K562 (cell line): Measurements from ENCODE around the gene CTSV. TPM values are rescaled to one million over a fixed set of nuclear protein-coding genes. Genes with fewer than 3 reads are reported as not detected.

Experiments
- ATAC-seq: fragments of 200-7000 bp; cut with Tn5 transposase; 3 replicates; pipeline ENCODE4 v1.9.1; 2020; ENCODE audit warnings: moderate library complexity
- BruUV-seq: library from RNA; stranded (reverse); fragments of 400-500 nt; replicated peaks from 2 replicates; lab custom pipeline; 2021; lab: Mats Ljungman, UMichigan
- CTCF ChIA-PET: fragments of 300-600 bp; formaldehyde crosslinking; extraction: SDS; loops from one replicate; lab custom pipeline; 2021; ENCODE audit warnings: low intra/inter-chr PET ratio; lab: Yijun Ruan, JAX
- POLR2A ChIA-PET: fragments of 300-600, 350-650 bp; sonication (Branson Sonifier 250); formaldehyde crosslinking; extraction: SDS; loops from one replicate; lab custom pipeline; 2021; ENCODE audit warnings: antibody characterized with exemption, inconsistent platforms; lab: Yijun Ruan, JAX
- DNase-seq, 4 experiments: peaks; one replicate each; pipeline versions ENCODE4 v3.0.0 to v3.0.0-alpha.2; 2011 to 2018; ENCODE audit warnings: low spot score in 3 of 4, mixed read lengths in 3 of 4; ENCODE audit errors: extremely low read depth in 1 of 4
- FAIRE-seq: peaks from 2 replicates; lab custom pipeline; 2011; peaks lifted over from hg19 to GRCh38; lab: Jason Lieb, UNC
- H2AFZ ChIP-seq: 2 replicates; pipeline ENCODE4 v1.6.0; 2011; ENCODE audit warnings: low read depth, low read length, control low read depth, inconsistent platforms
- H3K27ac ChIP-seq: fragments of 200-600 bp; 3 replicates; pipeline ENCODE4 v1.8.0; 2011; ENCODE audit warnings: low read depth, mild to moderate bottlenecking, control low read depth, inconsistent platforms, low read length, moderate library complexity, mixed read lengths; ENCODE audit errors: extremely low read depth
- H3K27me3 ChIP-seq, 2 experiments: fragments of 300-600 bp in 1 of 2; 2 replicates in 1 of 2; 3 replicates in 1 of 2; pipeline versions ENCODE4 v1.6.0 to v1.8.0; 2011; ENCODE audit warnings: inconsistent platforms in 2 of 2, low read length in 2 of 2, mild to moderate bottlenecking in 1 of 2, mixed read lengths in 1 of 2, moderate library complexity in 1 of 2; ENCODE audit not compliant: control insufficient read depth in 2 of 2, insufficient read depth in 2 of 2
- H3K36me3 ChIP-seq: fragments of 300-600 bp; 3 replicates; pipeline ENCODE4 v1.8.0; 2011; ENCODE audit warnings: mild to moderate bottlenecking, low read length, inconsistent platforms; ENCODE audit not compliant: control insufficient read depth, insufficient read depth
- H3K4me1 ChIP-seq, 2 experiments: fragments of 200-600 bp in 1 of 2; replicated peaks in 1 of 2; 2 replicates in 1 of 2; 3 replicates in 1 of 2; pipeline versions ENCODE4 v1.5.1 to v1.8.0; 2011; ENCODE audit warnings: inconsistent platforms in 2 of 2, low read length in 2 of 2, mild to moderate bottlenecking in 1 of 2, mixed read lengths in 1 of 2, moderate library complexity in 1 of 2; ENCODE audit not compliant: control insufficient read depth in 2 of 2, insufficient read depth in 2 of 2
- H3K4me2 ChIP-seq: 2 replicates; pipeline ENCODE4 v1.6.1; 2011; ENCODE audit warnings: low read length, control low read depth, inconsistent platforms, mixed read lengths; ENCODE audit not compliant: insufficient read depth
- H3K4me3 ChIP-seq: fragments of 200-600 bp; sonication (generic), shearing (Covaris generic); 2 replicates; pipeline ENCODE4 v1.5.1; 2016; ENCODE audit warnings: control low read depth, inconsistent platforms
- H3K79me2 ChIP-seq: fragments of 200-600 bp; 3 replicates; pipeline ENCODE4 v1.8.0; 2011; ENCODE audit warnings: low read length, inconsistent platforms; ENCODE audit not compliant: control insufficient read depth, insufficient read depth
- H3K9ac ChIP-seq, 2 experiments: 2 replicates each; pipeline versions ENCODE4 v1.6.0 to v1.6.1; 2011; ENCODE audit warnings: low read depth in 2 of 2, low read length in 2 of 2, control low read depth in 1 of 2, inconsistent platforms in 1 of 2, mild to moderate bottlenecking in 1 of 2, mixed read lengths in 1 of 2; ENCODE audit not compliant: insufficient read depth in 1 of 2
- H3K9me1 ChIP-seq: one replicate; pipeline ENCODE4 v1.6.0; 2011; ENCODE audit warnings: inconsistent platforms, mild to moderate bottlenecking, low read length, moderate library complexity; ENCODE audit not compliant: control insufficient read depth, insufficient read depth
- H3K9me3 ChIP-seq: replicated peaks from 2 replicates; pipeline ENCODE4 v1.5.1; 2011; ENCODE audit warnings: low read depth, low read length, inconsistent platforms; ENCODE audit not compliant: control insufficient read depth, insufficient read depth
- H4K20me1 ChIP-seq: replicated peaks from 2 replicates; pipeline ENCODE4 v1.6.1; 2011; ENCODE audit warnings: low read length, inconsistent platforms, mixed read lengths; ENCODE audit not compliant: control insufficient read depth, insufficient read depth
- CREM ChIP-seq: IDR thresholded peaks from 2 replicates; pipeline ENCODE4 v1.6.1; 2014; ENCODE audit warnings: antibody characterized with exemption, low read depth
- GABPB2 ChIP-seq: fragments of 250-450 bp; sonication (Bioruptor Pico); conservative IDR thresholded peaks from 2 replicates; pipeline ENCODE4 v1.5.1; 2021; ENCODE audit warnings: mild to moderate bottlenecking
- HDAC3 ChIP-seq: fragments of 450-650 bp; IDR thresholded peaks from 2 replicates; pipeline ENCODE4 v1.6.1; 2018; ENCODE audit warnings: borderline replicate concordance, mild to moderate bottlenecking, moderate library complexity; ENCODE audit not compliant: partially characterized antibody
- KAT8 ChIP-seq: fragments of 450-650 bp; IDR thresholded peaks from 2 replicates; pipeline ENCODE4 v1.6.1; 2016; ENCODE audit warnings: low read depth, mild to moderate bottlenecking
- KHSRP ChIP-seq: fragments of 450-650 bp; IDR thresholded peaks from 2 replicates; pipeline ENCODE4 v1.6.1; 2017
- TCF7L2 ChIP-seq: fragments of 150-350 bp; IDR thresholded peaks from 2 replicates; pipeline ENCODE4 v1.6.1; 2016; ENCODE audit warnings: low read depth, mild to moderate bottlenecking, low read length, moderate library complexity
- ZNF133 ChIP-seq: fragments of 250-450 bp; sonication (Bioruptor Pico); IDR thresholded peaks from 2 replicates; pipeline ENCODE4 v1.4.0; 2020; ENCODE audit warnings: mild to moderate bottlenecking
- WGBS: fragments of 100-300 bp; shearing (Covaris generic); methylation state at CpG from one replicate; pipeline ENCODE4 v1.1.6; 2016; ENCODE audit warnings: low coverage, mixed read lengths; ENCODE audit not compliant: insufficient coverage; ENCODE audit errors: missing lambda C conversion rate; 5-methylcytosine and 5-hydroxymethylcytosine counted together
- in situ Hi-C: fragments of 300-500 bp; cut with MboI; formaldehyde crosslinking; loops from 4 replicates; pipeline ENCODE4 v1.15.0; 2018; ENCODE audit warnings: inconsistent platforms, mixed read lengths
- intact Hi-C: fragments of 100-400 bp; cut with micrococcal nuclease; formaldehyde crosslinking; loops from 2 replicates; pipeline ENCODE4 v1.14.2; 2022
- polyA plus RNA-seq, 8 experiments: library from polyadenylated mRNA; depleted of rRNA in 4 of 8; stranded (reverse) in 5 of 8; unstranded in 3 of 8; fragments of >200 nt; fragmentation: Nextera tagmentation in 2 of 8; fragmentation: Illumina TruSeq in 1 of 8; extraction: Ambion mirVana in 2 of 8; extraction: Trizol in 1 of 8; gene quantifications; 2 replicates each; pipeline versions ENCODE4 v1.2.1 to v1.2.3, GENCODE V29; 2011 to 2014; ENCODE audit warnings: inconsistent platforms in 1 of 8, missing spikeins in 1 of 8
- total RNA-seq, 7 experiments: library from RNA; depleted of rRNA in 6 of 7; stranded (reverse); fragments of >200 nt in 6 of 7; fragmentation: Illumina TruSeq in 2 of 7; extraction: Trizol in 2 of 7; gene quantifications; 2 replicates each; pipeline versions ENCODE4 v1.2.1 to v1.2.3, GENCODE V29; 2011 to 2021; ENCODE audit warnings: low replicate concordance in 1 of 7
- TF ChIP-seq, protein P1 (sequence below): fragments of 250-450 bp; sonication (Bioruptor Pico); IDR thresholded peaks from 2 replicates; pipeline ENCODE4 v1.8.0; 2021; ENCODE audit warnings: mild to moderate bottlenecking, moderate library complexity
- TF ChIP-seq, protein P2 (sequence below), 3 experiments: fragments of 200-800 bp in 1 of 3; fragments of 250-450 bp in 1 of 3; fragments of 450-650 bp in 1 of 3; sonication (Bioruptor Pico) in 1 of 3; sonication (Bioruptor generic) in 1 of 3; formaldehyde crosslinking in 1 of 3; IDR thresholded peaks; 2 replicates each; pipeline versions ENCODE4 v1.6.1 to v1.8.0; 2016 to 2022; ENCODE audit warnings: mild to moderate bottlenecking in 2 of 3, missing genetic modification characterization in 2 of 3, missing compliant biosample characterization in 1 of 3, moderate library complexity in 1 of 3
- TF ChIP-seq, protein P3 (sequence below): fragments of 450-650 bp; formaldehyde crosslinking; IDR thresholded peaks from 2 replicates; pipeline ENCODE4 v1.4.0; 2020; ENCODE audit warnings: mild to moderate bottlenecking, mixed read lengths

CTSV gene
- total and polyA plus RNA-seq, 9 of the 15 experiments (the other 6 are each of a cell fraction or from before 2014, with no cell fraction given) = 0.06 to 0.39 (median 0.16) TPM; not detected in 3

DNA sequence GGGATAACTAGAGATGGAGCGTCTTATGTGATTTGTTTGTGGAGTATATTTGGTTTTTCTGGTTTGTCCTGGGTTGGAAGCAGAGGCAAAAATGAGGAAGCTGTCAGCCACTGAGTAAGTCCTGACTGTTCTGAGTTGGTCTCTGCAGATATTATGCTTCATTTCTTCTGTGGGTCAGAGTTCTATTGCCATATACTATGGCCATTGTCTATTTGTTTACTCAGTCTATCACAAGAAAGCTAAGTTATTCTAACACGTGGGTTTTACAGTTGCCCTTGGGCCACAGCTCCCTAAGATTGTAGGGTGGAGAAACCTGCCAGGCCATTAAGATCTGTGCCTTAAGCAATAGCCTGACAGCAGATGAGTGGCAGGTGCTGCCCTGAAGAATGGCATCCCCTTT is 3.0 kb upstream of the CTSV start:
- Histone ChIP-seq H3K9me1 (no peaks in the 10 kb centered on the region), H3K27me3 (peaks cover 19 to 34% of the 10 kb centered on the region in 2 experiments; a peak in 4 of 5 replicates), H3K4me3 (no peak overlapping the region), H4K20me1 (no peaks in the 10 kb centered on the region), H3K79me2 (no peaks in the 10 kb centered on the region), H3K4me1 (peaks cover 0 to 14% of the 10 kb centered on the region in 2 experiments; a peak in 2 of 5 replicates), H2AFZ (no peak overlapping the region), H3K9me3 (no peaks in the 10 kb centered on the region), H3K27ac (no peak overlapping the region), H3K9ac (no peak overlapping the region), H3K36me3 (no peaks in the 10 kb centered on the region), H3K4me2 (no peak overlapping the region)
- intact Hi-C loops (no loop called here), in situ Hi-C loops (no loop called here)
- DNase-seq = no peak
- 7% methylated on average over 2 of the region's 2 CpGs for WGBS
- ChIA-PET CTCF (no interaction called here), POLR2A (no interaction called here)
- FAIRE-seq = no peak
- TF ChIP-seq GABPB2 (no peak), KHSRP (no peak), CREM (no peak), TCF7L2 (no peak), ZNF133 (CRISPR knock-in tag) (no peak), HDAC3 (no peak), KAT8 (no peak)
- TF ChIP-seq, protein P1, sequence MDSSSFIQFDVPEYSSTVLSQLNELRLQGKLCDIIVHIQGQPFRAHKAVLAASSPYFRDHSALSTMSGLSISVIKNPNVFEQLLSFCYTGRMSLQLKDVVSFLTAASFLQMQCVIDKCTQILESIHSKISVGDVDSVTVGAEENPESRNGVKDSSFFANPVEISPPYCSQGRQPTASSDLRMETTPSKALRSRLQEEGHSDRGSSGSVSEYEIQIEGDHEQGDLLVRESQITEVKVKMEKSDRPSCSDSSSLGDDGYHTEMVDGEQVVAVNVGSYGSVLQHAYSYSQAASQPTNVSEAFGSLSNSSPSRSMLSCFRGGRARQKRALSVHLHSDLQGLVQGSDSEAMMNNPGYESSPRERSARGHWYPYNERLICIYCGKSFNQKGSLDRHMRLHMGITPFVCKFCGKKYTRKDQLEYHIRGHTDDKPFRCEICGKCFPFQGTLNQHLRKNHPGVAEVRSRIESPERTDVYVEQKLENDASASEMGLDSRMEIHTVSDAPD = no peak
- TF ChIP-seq, protein P2, sequence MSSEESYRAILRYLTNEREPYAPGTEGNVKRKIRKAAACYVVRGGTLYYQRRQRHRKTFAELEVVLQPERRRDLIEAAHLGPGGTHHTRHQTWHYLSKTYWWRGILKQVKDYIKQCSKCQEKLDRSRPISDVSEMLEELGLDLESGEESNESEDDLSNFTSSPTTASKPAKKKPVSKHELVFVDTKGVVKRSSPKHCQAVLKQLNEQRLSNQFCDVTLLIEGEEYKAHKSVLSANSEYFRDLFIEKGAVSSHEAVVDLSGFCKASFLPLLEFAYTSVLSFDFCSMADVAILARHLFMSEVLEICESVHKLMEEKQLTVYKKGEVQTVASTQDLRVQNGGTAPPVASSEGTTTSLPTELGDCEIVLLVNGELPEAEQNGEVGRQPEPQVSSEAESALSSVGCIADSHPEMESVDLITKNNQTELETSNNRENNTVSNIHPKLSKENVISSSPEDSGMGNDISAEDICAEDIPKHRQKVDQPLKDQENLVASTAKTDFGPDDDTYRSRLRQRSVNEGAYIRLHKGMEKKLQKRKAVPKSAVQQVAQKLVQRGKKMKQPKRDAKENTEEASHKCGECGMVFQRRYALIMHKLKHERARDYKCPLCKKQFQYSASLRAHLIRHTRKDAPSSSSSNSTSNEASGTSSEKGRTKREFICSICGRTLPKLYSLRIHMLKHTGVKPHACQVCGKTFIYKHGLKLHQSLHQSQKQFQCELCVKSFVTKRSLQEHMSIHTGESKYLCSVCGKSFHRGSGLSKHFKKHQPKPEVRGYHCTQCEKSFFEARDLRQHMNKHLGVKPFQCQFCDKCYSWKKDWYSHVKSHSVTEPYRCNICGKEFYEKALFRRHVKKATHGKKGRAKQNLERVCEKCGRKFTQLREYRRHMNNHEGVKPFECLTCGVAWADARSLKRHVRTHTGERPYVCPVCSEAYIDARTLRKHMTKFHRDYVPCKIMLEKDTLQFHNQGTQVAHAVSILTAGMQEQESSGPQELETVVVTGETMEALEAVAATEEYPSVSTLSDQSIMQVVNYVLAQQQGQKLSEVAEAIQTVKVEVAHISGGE (CRISPR knock-in tag; IDR thresholded peaks at IDR 0.05) = no peak
- TF ChIP-seq, protein P3, sequence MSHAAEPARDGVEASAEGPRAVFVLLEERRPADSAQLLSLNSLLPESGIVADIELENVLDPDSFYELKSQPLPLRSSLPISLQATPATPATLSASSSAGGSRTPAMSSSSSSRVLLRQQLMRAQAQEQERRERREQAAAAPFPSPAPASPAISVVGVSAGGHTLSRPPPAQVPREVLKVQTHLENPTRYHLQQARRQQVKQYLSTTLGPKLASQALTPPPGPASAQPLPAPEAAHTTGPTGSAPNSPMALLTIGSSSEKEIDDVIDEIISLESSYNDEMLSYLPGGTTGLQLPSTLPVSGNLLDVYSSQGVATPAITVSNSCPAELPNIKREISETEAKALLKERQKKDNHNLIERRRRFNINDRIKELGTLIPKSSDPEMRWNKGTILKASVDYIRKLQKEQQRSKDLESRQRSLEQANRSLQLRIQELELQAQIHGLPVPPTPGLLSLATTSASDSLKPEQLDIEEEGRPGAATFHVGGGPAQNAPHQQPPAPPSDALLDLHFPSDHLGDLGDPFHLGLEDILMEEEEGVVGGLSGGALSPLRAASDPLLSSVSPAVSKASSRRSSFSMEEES (CRISPR knock-in tag) = no peak
- ATAC-seq = no peak
- BruUV-seq = no TSS peak
